Natural killer cell treated with Interleukin-12 subunit alpha and Interleukin-12 subunit beta and Interleukin-15 and Interleukin-18, amount 100 ng/mL, for 72 hours (primary cell): ENCODE results near the gene ABCA2. TPM values are rescaled to one million over a fixed set of nuclear protein-coding genes. Genes with fewer than 3 reads are reported as not detected.
A peak's percentile ranks its signal among the peaks of the same experiment; 100 is the strongest.

Source experiments
- ATAC-seq, 2 donors: fragments of 150-1000 bp; cut with Tn5 transposase in 1 of 2; sonication (Bioruptor Pico), chemical (Tn5 transposase) in 1 of 2; 2 replicates each; pipeline ENCODE4 v1.10.0; 2021
- DNase-seq: peaks from one replicate; pipeline ENCODE4 v3.0.0; 2022; ENCODE audit warnings: low spot score
- H3K27ac Mint-ChIP-seq, 2 donors: 1 replicate in 1 of 2; 2 replicates in 1 of 2; pipeline ENCODE4 v1.8.0; 2022; ENCODE audit warnings: mixed read lengths in 2 of 2, mild to moderate bottlenecking in 1 of 2, moderate library complexity in 1 of 2
- H3K27me3 Mint-ChIP-seq, 2 donors: 1 replicate in 1 of 2; 2 replicates in 1 of 2; pipeline ENCODE4 v1.8.0; 2022; ENCODE audit warnings: mixed read lengths in 2 of 2
- H3K36me3 Mint-ChIP-seq: one replicate; pipeline ENCODE4 v1.8.0; 2022; ENCODE audit warnings: mixed read lengths
- H3K4me1 Mint-ChIP-seq, 2 donors: 1 replicate in 1 of 2; 2 replicates in 1 of 2; pipeline ENCODE4 v1.8.0; 2022; ENCODE audit warnings: low read depth in 2 of 2, mixed read lengths in 2 of 2, mild to moderate bottlenecking in 1 of 2
- H3K4me3 Mint-ChIP-seq: one replicate; pipeline ENCODE4 v1.8.0; 2022; ENCODE audit warnings: mixed read lengths
- H3K9me3 Mint-ChIP-seq: 2 replicates; pipeline ENCODE4 v1.8.0; 2022; ENCODE audit warnings: mixed read lengths
- total RNA-seq, 2 donors: library from RNA; stranded (reverse); gene quantifications; one replicate each; pipeline ENCODE4 v1.2.3, GENCODE V29; 2022

ABCA2 gene
- total RNA-seq, 2 donors from 2014 or later = 77.6 to 109 TPM

DNA sequence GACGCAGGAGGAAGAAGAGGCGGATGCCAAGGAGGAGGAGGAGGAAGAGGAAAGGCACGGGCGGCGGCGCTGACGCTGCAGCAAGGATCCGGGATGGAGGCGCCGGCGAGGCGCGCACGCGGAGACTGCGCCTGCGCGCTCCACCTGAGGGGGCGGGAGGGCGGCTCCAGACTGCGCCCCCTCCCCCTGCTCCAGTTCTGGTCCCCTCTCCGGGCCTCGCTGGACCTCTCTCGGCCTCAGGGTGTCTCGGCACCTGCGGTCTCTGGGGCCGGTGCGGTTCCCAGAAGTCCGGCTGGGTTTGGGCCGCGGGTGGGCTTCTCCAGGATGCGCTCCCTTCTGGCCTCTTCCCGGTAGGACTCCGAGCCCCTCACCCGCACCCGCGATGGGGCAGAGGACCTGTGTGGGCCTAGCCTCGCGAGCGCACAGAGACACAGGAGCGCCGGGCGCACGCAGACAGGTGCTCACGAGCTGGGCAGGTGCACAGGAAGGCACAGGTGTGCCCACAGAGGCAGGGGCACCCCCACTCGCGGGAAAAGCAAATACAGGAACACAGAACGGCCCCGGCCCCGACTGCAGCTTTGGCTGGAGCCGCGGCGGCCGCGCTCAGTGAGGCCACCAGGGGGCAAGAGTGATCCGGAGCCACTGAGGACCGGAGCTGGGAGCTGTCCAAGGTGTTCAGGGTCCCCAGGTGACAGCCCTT, 18.2 kb upstream of the ABCA2 start, which contains the start of gene NPDC1:
Gene NPDC1, minus strand, starts transcription at position 90 of the 700 bp plus-strand sequence. CDS start 188 bp downstream, outside the sequence.
- ATAC-seq (peak; percentile 79 to 87), DNase-seq (peak; percentile 79)
- Mint-ChIP-seq H3K9me3 (no peaks in the 10 kb centered on the region), H3K4me3 (peak within 1 kb of the TSS; percentile 48), H3K4me1 (peaks cover 4 to 14% of the 10 kb centered on the region in 2 donors), H3K36me3 (no peaks in the 10 kb centered on the region), H3K27ac (no peak within 1 kb of the TSS), H3K27me3 (peaks cover 8 to 21% of the 10 kb centered on the region in 2 donors)

GRCh38 chr9:137045294-137046087, 17.5 kb upstream of the ABCA2 start:
- Mint-ChIP-seq H3K27me3 (peaks cover 8 to 19% of the 10 kb centered on the region in 2 donors), H3K4me1 (peaks cover 4 to 14% of the 10 kb centered on the region in 2 donors), H3K4me3 (peak overlapping the region; percentile 48), H3K36me3 (no peaks in the 10 kb centered on the region), H3K27ac (no peak overlapping the region), H3K9me3 (no peaks in the 10 kb centered on the region)
- ATAC-seq (peak; percentile 7 to 19), DNase-seq (no peak)

DNA sequence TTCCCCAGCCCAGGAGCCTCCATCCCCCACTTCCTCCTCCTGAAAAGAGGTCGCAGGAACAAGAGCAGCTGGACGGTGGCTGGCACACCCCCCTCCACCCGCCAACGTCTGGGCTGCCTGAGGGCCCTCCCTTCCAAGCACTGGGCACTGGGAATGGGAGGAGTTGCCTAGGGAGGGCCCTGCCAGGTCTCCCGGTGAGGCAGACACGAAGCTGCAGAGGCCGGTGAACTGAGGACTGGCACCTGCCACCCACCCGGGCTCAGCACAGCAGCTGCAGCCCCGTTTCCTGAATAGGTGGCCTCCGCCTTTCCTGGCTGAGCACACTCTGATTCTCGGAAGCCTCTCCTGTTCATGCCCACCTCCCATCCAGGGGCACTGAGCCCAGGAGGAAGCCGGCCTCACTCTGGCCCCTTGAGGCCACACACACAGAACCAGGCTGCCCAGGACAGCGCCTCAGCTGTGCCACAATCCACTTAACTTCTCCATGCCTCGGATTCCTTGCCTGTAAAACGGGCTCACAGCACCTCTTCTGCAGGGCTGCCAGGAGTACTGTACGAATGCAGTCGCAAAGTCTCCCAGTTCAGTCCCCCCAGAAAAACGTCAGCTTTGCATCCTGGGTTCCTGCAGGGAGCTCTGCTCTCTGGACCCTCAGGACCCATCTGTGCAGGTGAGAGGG, 16.6 kb upstream of the ABCA2 start:
- Mint-ChIP-seq H3K27ac (no peak overlapping the region), H3K36me3 (no peaks in the 10 kb centered on the region), H3K4me3 (peak overlapping the region; percentile 48), H3K9me3 (no peaks in the 10 kb centered on the region), H3K4me1 (peaks cover 4 to 11% of the 10 kb centered on the region in 2 donors), H3K27me3 (peaks cover 3 to 15% of the 10 kb centered on the region in 2 donors)
- no peak for DNase-seq
- no peak for ATAC-seq

DNA sequence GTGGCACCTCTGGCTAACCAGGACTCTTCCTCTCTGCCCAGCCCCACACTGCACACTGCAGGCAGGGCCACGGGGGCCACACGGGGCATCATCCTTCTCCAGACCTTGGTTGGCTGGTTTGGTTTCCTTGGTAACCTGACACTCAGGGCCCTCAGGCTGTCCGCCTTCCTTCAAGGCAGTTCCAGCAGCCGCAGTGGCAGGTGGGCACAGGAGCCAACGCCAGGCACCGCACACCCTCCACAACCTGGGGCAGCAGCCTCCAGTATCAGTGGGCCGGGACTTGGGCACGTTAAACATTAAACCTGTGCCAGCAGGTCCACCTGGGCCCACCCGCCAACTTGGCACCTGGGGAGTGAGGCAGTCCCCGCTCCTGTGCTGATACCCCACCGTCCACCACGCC, 16.0 kb upstream of the ABCA2 start:
- no peak for DNase-seq
- Mint-ChIP-seq H3K27ac (no peak overlapping the region), H3K36me3 (no peaks in the 10 kb centered on the region), H3K9me3 (no peaks in the 10 kb centered on the region), H3K4me1 (peaks cover 4 to 9% of the 10 kb centered on the region in 2 donors), H3K27me3 (peaks cover 0 to 13% of the 10 kb centered on the region in 2 donors), H3K4me3 (no peak overlapping the region)
- ATAC-seq = no peak

DNA sequence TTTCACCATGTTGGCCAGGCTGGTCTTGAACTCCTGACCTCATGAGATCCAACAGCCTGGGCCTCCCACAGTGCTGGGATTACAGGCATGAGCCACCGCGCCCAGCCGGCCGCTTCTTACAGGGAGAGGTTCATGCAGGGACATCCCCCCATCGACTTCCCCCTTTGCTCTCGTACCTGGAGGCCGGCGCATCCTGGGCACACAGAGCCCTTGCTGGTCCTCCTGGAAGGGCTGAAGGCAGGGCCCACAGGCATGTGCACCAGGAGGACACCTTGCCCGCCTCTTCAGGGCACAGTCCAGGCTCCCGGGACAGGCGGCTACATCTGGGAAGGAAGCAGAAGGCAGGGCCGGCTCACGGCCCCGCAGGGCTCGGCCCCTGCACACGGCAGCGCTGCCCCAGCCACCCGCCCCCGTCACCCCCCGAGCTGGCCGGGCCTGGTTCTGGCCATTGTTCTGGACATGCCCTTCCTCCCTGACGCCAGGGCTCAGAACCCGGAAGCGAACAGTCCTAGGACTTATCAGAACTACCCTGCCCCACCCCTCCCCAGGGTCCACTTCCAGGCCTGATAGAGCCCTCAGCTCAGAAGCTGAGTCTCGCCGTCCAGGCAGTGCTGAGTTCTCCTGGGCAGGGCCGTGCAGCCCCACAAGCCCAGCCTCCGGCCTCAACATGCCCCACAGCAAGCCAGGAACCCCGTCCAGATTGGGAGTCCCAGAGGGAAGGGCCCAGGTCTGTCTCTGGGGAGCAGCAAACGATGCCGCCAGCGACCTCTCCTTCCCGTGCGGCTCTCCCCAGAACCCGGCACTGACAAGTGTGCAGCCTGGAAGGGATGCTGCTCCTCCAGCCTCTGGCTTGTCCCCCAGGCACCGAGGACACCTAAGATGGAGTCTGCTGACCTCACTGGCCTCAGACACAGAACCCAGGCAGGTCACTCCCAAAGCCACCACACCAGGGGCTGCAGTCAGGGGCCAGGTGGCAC, 15.0 kb upstream of the ABCA2 start:
- Mint-ChIP-seq H3K4me1 (peaks cover 4 to 9% of the 10 kb centered on the region in 2 donors), H3K4me3 (no peak overlapping the region), H3K27me3 (peaks cover 0 to 12% of the 10 kb centered on the region in 2 donors), H3K36me3 (no peaks in the 10 kb centered on the region), H3K27ac (no peak overlapping the region), H3K9me3 (no peaks in the 10 kb centered on the region)
- no peak for ATAC-seq
- no peak for DNase-seq

GRCh38 chr9:137041124-137041523, 13.1 kb upstream of the ABCA2 start:
- H3K27ac Mint-ChIP-seq = no peak overlapping the region
- no peak for ATAC-seq
- no peak overlapping the region for H3K4me3 Mint-ChIP-seq
- no peak for DNase-seq
- H3K9me3 Mint-ChIP-seq = no peaks in the 10 kb centered on the region
- H3K4me1 Mint-ChIP-seq = peaks cover 4 to 6% of the 10 kb centered on the region in 2 donors
- H3K36me3 Mint-ChIP-seq = no peaks in the 10 kb centered on the region
- peaks cover 0 to 4% of the 10 kb centered on the region in 2 donors for H3K27me3 Mint-ChIP-seq

DNA sequence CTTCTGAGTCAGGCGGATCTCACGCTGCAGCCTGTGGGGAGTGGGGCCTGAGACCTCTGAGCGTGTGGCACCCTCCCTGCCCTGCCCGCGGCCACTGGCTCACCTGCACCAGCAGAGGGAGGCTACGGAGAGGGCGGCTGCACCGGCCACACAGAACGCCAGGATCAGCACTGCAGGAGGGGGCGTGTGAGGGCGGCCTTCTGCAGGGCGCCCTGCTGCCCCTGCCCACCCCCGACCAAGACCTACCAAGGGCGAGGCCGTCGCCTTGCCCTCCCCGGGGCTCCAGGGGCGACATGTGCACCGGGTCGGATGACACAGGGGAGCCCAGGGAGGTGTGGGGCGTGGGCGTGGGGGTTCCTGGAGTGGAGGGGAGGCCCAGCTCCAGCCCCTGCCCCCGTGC, 12.5 kb upstream of the ABCA2 start:
- H3K27ac Mint-ChIP-seq = no peak overlapping the region
- H3K27me3 Mint-ChIP-seq = peaks cover 0 to 4% of the 10 kb centered on the region in 2 donors
- DNase-seq (no peak), ATAC-seq (no peak)
- no peaks in the 10 kb centered on the region for H3K9me3 Mint-ChIP-seq
- H3K4me1 Mint-ChIP-seq = peaks cover 4 to 6% of the 10 kb centered on the region in 2 donors
- no peak overlapping the region for H3K4me3 Mint-ChIP-seq
- H3K36me3 Mint-ChIP-seq = no peaks in the 10 kb centered on the region

- DNase-seq (no peak), ATAC-seq (no peak)
- Mint-ChIP-seq H3K27me3 (peaks cover 0 to 2% of the 10 kb centered on the region in 2 donors), H3K4me1 (peaks cover 8% of the 10 kb centered on the region in 2 donors), H3K27ac (no peak overlapping the region), H3K4me3 (no peak overlapping the region), H3K36me3 (no peaks in the 10 kb centered on the region), H3K9me3 (no peaks in the 10 kb centered on the region)
Measured at GRCh38 chr9:137039611-137040366, 11.8 kb upstream of the ABCA2 start.

DNA sequence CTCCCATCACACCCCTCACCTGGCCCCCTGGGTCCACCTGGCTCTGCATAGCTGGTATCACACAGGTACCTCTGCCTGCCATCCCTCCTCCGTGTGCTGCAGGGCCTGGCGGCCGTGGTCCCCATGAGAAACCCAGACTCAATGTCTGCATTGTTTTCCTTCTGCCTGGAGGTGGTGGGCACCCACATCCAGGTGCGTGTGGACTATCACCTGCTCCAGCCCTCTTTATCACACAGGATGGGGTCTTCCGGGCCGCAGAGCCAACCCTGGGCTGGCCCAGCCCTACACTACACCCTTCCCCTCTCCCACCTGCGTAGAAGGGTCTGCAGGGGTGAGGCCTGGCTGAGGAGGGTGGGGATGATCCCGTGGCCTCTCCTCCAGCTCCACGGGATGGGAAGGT, 10.9 kb upstream of the ABCA2 start:
- H3K36me3 Mint-ChIP-seq = no peaks in the 10 kb centered on the region

DNA sequence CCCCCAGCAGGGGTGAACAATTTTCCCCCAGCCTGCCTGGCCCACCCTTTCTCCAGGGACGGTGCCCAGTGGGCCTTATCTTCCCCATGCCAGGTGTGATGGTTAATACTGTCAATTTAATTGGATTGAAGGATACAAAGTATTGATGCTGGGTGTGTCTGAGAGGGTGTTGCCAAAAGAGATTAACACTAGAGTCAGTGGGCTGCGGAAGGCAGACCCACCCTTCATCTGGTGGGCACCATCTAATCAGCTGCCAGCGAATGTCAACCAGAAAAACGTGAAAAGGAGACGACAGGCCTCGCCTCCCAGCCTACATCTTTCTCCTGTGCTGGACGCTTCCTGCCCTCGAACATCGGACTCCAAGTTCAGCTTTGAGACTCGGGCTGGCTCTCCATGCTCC, 9.4 kb upstream of the ABCA2 start:
- H3K36me3 Mint-ChIP-seq = no peaks in the 10 kb centered on the region
- no peak for ATAC-seq
- peaks cover 15 to 27% of the 10 kb centered on the region in 2 donors for H3K4me1 Mint-ChIP-seq
- H3K9me3 Mint-ChIP-seq = no peaks in the 10 kb centered on the region
- H3K4me3 Mint-ChIP-seq = no peak overlapping the region
- H3K27ac Mint-ChIP-seq = no peak overlapping the region
- DNase-seq = no peak
- no peaks in the 10 kb centered on the region for H3K27me3 Mint-ChIP-seq

More for the DNA sequence above, 10.9 kb upstream of the ABCA2 start:
- DNase-seq (no peak), ATAC-seq (no peak)
- no peak overlapping the region for H3K27ac Mint-ChIP-seq
- no peaks in the 10 kb centered on the region for H3K27me3 Mint-ChIP-seq
- no peaks in the 10 kb centered on the region for H3K9me3 Mint-ChIP-seq
- peaks cover 10 to 12% of the 10 kb centered on the region in 2 donors for H3K4me1 Mint-ChIP-seq
- no peak overlapping the region for H3K4me3 Mint-ChIP-seq

- H3K9me3 Mint-ChIP-seq = no peaks in the 10 kb centered on the region
- H3K27me3 Mint-ChIP-seq = no peaks in the 10 kb centered on the region
- no peak for DNase-seq
- H3K27ac Mint-ChIP-seq = no peak overlapping the region
- ATAC-seq = no peak
- no peak overlapping the region for H3K4me3 Mint-ChIP-seq
- no peaks in the 10 kb centered on the region for H3K36me3 Mint-ChIP-seq
- H3K4me1 Mint-ChIP-seq = peaks cover 18 to 30% of the 10 kb centered on the region in 2 donors
Measured at GRCh38 chr9:137037035-137037434, 9.0 kb upstream of the ABCA2 start.

DNA sequence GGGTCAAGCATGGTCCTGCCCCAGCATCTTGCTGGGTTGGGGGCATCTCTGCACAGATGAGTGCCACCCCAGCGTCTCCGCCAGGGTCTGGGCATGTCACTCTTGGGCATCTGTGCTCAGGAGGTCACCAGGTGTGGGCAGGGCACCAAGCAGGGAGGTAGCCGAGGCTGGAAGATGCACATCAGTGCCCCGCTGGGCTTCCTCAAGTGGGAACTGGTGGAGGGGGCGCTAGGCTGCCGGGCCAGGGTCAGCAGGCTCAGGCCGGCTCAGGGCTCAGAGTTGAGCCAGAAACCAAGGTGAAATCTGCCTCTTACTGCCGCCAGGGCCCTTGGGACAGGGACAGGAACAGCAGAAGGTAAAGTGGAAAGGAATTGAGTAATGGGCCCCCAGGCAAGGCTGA, 7.9 kb upstream of the ABCA2 start:
- Mint-ChIP-seq H3K4me3 (no peak overlapping the region), H3K36me3 (no peaks in the 10 kb centered on the region), H3K27ac (peak overlapping the region in 1 of 2 donors; percentile 91), H3K4me1 (peaks cover 22 to 36% of the 10 kb centered on the region in 2 donors), H3K27me3 (no peaks in the 10 kb centered on the region), H3K9me3 (no peaks in the 10 kb centered on the region)
- no peak for ATAC-seq
- DNase-seq = no peak
